UCSD-AML1 (cell line): ENCODE measurements around the gene EZR.
"Not testable (repeated sequence)": the region's sequence is repeated elsewhere in the genome, so short reads cannot be mapped to it uniquely, and the experiment has no call there.

Experiments
- DNase-seq: peaks from one replicate; lab custom pipeline; 2025; ENCODE audit not compliant: unreplicated experiment; lab: John Stamatoyannopoulos, UW

The EZR gene

DNA sequence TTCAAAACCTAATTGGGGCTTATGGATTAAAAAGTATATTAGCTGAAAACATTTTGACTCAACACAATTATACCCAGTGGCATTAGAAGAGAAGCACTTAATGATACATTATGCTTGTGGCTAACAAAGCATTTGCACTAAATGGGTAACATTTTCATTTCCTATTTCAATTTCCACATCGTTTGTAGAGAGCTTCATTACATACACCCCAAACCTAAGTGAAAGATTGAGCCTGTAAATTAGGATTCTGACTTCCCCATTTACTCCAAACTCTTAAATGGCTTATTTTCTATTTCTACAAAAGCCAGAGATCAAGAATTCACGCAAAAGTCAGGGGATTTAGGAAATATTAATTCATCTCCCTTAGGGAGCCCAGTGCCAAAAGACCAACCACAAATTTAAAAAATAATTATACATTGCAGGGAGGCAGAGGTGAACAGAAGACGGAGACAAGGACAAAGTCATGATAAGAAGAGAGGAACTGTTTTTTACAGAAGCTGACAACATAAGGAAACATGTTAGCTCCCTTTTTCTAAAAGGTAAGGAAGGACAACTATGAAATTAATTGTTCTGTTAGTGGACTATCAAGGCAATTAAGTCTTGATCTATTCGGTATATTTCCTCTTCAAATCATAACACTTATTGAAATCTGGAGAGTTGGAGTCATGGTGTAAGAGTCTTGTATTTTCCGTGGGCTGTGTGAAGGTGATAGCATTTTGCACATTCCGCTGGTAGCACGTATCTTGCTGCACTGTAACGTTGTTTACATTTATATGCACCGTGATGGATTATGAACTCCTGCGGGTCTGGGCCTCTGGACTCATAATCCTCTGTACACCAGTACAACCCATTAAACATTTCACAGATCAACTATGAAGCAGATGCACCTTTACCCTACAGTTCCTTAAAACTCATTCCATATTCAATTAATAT lies 24.8 kb upstream of the EZR start:
- no peak for DNase-seq

DNA sequence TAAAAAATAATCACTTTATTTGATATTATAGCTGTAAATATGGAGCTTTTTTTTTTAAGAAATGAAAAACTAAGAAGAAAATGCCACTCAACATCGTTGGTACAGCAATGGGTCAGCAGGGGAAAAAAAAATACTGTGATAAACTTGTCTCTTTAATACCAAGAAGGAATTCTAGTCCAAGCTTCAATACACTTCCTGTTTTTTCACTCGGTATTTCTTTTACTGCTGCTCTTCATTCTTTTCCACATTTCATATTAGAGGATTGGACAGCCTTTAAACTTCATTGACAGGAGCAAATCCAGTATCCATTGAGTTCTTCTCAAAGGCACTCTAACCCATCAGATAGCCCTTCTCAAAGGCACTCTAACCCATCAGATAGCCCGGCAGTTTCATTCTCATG lies 22.2 kb upstream of the EZR start:
- DNase-seq: no peak

- DNase-seq: no peak
Observed at GRCh38 chr6:158840465-158840864, 21.3 kb upstream of the EZR start.

GRCh38 chr6:158839796-158840195 lies 20.6 kb upstream of the EZR start:
- DNase-seq: no peak

DNA sequence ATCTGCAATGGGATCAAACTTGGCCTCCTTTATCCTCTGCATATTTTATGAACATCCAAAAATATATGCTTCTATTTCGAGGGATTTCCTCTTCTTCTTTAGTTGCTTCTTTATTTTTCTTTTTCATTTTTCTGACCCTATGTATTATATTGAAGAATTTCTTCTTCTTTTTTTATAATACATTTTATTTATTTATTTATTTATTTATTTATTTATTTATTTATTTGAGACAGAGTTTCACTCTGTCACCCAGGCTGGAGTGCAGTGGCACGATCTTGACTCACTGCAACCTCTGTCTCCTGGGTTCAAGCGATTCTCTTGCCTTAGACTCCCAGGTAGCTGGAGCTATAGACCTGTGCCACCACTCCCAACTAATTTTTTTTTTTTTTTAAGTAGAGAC lies 19.6 kb upstream of the EZR start:
- DNase-seq: not testable (repeated sequence)

DNA sequence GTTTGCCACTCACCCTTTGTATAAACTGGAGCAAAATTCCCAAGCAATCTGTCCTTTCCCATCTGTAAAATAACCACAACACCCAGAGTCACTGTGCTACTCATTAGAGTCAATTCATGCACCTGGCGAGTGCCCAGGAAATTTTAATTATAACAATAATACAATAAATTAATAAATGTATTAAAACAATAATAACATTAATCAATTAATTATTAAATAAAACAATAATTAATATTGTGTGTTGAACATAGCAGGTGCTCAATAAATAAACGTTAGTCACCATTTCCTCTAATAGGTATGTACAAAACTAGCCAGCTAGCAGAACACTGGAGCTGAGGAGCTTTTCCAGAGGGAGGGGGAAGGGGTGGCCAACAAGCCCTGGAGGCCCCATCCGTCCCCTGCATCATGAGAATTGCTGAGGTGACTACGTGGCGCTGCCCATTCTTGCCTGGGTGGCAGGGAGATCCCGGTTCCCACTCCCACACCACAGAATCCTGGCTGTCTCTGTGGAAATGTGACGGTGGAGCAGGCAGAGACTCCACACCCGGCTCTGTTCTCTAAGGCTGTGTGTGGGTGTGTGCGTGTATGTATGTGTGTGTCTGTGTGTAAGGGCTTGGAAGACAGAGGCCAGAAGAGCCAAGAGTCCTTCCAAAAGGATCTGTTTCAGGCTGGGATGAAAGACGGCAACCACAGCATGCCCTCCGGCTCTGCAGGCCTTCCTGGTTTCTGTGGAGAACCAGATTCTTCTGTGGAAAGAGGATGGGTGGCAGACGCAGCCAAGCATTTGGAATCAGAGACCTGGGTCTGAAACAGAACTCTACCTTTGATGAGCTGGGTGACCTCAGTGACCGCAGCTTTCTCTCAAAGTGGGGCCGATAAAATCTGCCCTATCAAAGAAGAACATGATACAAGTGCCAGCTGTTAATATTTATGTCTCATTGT lies 18.8 kb upstream of the EZR start:
- DNase-seq: no peak

DNA sequence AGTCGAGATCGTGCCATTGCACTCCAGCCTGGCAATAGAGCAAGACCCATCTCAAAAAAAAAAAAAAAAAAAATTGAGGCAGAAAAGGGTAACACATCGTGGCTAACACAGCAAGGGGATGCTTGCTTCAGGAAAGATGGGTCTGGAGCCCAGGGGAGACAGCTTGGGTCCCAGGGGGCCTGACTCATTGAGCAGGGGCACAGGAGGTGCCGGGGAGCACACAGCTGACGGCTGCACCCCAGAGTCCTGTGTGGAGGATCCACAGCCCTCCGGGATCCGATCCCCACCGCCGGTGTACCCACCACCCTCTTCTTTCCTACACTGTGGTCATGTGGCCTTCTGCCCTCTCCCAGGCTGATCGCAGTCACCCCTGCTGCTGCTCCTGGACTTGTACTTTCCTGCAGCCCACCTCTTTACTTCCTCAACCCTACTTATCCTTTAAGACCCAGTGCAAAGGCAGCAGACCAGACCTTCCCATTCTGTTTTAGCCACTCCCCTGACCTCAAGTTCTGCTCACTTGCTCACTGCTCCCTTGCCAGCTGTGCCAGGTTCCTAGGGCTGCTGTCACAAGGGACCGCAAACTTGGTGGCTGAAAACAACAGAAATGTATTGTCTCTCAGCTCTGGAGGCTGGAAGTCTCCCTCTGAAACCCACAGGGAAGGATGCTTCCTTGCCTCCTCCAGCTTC lies 17.6 kb upstream of the EZR start:
- no peak for DNase-seq

DNA sequence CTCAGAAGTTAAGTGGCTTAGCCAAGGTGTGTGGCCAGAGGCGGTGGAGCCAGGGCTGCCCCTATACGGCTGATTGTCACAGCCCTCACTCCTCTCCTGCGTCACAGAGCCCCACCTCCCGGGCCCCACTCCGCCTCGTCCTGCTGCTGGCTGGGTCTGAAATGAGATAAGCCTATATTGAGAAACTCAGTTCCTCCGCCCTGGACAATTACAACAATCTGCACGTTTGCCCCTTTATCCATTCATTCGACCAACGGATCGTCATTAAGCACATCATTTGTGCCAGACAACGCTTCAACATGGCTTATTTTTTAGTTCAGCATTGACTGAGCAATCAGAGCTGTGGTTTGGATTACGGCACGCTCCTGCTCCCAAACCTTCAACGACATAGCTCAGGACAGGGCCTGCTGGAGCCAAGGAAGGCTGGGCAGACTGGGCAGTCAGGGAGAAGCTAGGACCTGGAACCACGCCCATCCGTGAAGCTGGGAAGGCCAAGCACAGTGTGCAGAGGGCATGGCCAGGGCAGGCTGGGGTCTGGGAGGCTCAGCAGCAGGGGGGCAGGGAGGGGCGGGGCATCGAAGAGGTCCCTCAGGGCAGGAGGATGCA lies 16.6 kb upstream of the EZR start:
- DNase-seq: no peak

DNA sequence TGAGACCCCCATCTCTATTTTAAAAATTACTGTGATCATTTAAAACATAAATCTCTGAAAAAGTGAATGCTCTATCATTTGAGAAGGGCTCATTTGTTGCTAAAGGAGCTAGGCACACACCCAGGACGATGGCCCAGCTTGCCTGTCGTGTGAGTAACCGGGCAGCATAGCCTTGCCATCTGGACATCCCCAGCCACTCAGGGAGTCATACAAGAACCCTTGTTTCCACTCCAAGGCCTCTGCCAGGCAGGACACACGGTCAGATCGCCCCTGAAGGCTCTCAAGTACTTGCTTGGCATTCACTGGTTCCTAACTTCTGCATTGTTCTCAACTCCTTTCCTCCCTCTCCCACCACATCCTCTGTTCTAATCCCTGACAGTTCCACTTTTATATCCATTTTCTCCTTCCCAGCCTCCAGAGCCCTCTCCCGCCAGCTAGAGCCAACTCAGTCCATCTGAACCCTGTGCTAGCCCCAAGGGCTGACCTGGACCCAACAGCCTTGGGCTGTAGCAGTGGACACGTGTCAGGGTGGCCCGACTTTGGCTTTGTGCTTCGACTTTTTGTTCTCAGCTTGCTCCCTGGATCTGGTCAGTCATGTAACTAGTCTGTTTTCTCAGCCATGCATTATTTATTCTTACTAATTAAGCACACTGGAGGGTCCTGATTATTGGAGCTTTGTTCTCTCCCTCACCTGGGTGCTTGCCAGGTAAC lies 15.7 kb upstream of the EZR start:
- no peak for DNase-seq

DNA sequence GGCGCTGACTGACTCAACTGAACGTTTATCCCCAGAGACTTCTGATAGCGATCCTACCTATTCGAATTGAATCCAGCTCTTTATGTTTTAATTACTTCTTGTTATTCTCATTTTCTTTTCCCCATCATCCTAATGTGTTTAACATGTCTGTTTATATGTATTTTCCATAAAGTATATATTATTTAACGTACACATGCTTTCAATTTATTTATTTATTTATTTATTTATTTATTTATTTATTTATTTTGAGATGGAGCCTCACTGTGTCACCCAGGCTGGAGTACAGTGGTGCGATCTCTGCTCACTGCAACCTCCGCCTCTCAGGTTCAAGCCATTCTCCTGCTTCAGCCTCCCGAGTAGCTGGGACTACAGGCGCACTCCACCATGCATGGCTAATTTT lies 13.6 kb upstream of the EZR start:
- not testable (repeated sequence) for DNase-seq

DNA sequence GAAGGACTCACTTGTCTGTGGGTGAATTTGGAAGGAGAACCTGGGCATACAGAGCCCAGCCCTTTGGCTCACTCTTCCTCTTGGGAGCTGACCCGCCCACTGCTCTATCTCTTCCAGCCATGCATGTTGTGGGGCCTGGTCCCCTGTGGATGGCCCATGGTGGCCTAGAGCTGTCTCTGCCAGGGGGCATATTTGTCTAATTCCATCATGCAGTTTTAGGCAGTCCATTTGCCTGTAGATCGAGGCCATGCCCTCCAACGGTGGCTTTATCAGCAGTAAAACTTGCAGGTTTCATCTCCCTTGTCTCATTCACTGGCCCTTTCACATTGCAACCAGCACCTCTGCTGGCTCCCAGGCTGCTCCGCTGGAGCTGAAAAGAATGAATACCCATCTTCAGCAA lies 12.9 kb upstream of the EZR start:
- no peak for DNase-seq

DNA sequence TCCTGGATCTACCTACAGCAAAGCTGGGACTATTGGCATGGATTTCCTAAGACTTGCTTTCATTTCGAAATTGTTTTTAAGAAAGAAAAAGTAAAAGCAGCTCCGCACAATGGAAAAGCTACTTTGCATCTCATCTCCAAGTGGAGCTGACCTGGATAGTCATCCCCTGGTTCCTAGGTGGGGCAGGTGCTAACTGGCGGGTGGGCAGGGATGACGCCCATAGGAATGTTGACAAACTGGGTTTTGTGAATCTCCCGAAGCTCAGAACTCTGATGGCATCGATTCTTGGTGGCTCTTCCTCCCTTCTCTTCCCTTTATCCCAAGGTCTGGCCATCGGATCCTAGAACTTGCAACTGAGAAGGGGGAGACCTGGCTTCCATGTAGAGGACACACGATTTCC lies 12.4 kb upstream of the EZR start:
- no peak for DNase-seq

GRCh38 chr6:158830736-158831135 lies 11.6 kb upstream of the EZR start:
- DNase-seq: no peak

- DNase-seq: no peak
Observed at GRCh38 chr6:158828807-158829206, 9.6 kb upstream of the EZR start.

GRCh38 chr6:158826819-158827501 lies 7.8 kb upstream of the EZR start:
- no peak for DNase-seq

DNA sequence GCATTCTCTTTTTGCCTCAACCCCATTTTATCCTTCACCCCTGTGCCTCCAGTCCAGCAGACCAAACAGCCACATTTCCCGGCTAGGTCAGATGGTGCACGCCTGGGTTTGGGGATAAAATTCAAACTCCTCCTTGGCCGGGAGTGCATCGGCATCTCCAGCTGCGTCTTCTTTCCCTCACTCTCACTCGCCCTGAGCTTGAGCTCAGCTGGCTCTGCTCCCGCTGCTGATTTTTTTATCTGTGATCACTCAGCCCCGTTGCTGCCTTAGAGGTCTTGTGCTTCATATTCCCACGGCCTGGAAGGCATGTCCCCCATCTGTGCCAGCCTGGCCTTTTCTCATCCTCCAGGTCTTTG lies 6.8 kb upstream of the EZR start:
- no peak for DNase-seq

DNA sequence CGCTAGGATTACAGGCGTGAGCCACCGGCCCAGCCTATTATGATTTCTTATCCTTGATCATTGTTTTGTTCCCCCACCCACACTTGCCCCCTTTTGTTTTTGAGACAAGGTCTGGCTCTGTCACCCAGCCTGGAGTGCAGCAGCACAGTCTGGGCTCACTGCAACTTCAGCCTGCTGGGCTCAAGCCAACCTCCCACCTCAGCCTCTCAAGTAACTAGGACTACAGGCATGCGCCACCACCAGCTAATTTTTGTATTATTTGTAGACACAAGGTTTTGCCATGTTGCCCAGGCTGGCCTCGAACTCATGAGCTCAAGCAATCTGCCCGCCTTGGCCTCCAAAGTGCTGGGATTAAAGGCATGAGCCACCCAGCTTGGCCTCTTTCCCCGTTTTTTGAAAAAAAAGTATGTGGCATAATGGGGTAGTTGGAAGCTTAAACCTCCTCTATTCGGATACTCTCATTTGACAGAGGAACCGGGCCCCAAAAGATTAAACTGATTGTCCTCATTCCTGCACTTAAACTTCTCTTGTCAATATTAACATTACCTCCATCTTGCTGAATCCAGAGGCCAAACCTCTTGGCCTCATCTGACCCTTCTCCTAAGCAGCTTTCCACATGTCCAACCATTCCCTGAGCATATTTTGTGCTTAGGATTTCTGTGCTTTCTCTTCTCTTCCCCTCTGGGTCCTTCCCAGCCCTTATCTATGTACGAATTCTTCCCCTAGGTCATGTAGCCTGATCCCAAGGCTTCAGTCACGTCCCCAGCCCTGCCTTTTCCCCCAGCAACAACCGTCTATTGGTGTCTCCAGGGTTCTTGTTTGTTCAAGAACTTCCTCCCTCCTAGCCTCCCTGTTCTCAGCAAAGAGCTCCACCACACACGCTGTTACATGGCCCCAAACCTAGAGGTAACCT lies 6.1 kb upstream of the EZR start:
- no peak for DNase-seq

GRCh38 chr6:158823616-158824015 lies 4.4 kb upstream of the EZR start:
- DNase-seq: not testable (repeated sequence)
